Gastroesophageal sphincter (tissue), 4 donors: Measurements from ENCODE around the gene ROR2. TPM values are rescaled to one million over a fixed set of nuclear protein-coding genes. Genes with fewer than 3 reads are reported as not detected.

Experiments
- ATAC-seq: fragments of 150-250 bp; one replicate; pipeline ENCODE4 v1.9.1; 2016; ENCODE audit warnings: mild to moderate bottlenecking, moderate library complexity
- H3K27ac ChIP-seq, 4 donors: fragments of 200-600 bp; sonication (generic) in 3 of 4; 1 replicate in 3 of 4; 2 replicates in 1 of 4; pipeline ENCODE4 v1.5.1; 2016 to 2019
- H3K27me3 ChIP-seq: fragments of 200-600 bp; sonication (generic); one replicate; pipeline ENCODE4 v1.5.1; 2019
- H3K36me3 ChIP-seq, 2 donors: fragments of 200-600 bp; sonication (generic); one replicate each; pipeline ENCODE4 v1.5.1; 2019; ENCODE audit warnings: control low read depth in 1 of 2
- H3K4me1 ChIP-seq, 3 donors: fragments of 200-600 bp; sonication (generic); 1 replicate in 2 of 3; 2 replicates in 1 of 3; pipeline ENCODE4 v1.5.1; 2016 to 2019; ENCODE audit warnings: control low read depth in 2 of 3
- H3K4me3 ChIP-seq, 2 donors: fragments of 200-600 bp; sonication (generic); one replicate each; pipeline ENCODE4 v1.5.1; 2019; ENCODE audit warnings: mild to moderate bottlenecking in 1 of 2, moderate library complexity in 1 of 2
- H3K9me3 ChIP-seq, 3 donors: fragments of 200-600 bp; sonication (generic); one replicate each; pipeline ENCODE4 v1.5.1; 2017 to 2019; ENCODE audit warnings: control low read depth in 2 of 3
- EP300 ChIP-seq: sonication (generic); formaldehyde crosslinking; IDR thresholded peaks from one replicate; pipeline ENCODE4 v1.6.1; 2017; ENCODE audit warnings: antibody characterized with exemption, mild to moderate bottlenecking
- POLR2A ChIP-seq, 2 donors: fragments of 450-650 bp; IDR thresholded peaks; one replicate each; pipeline ENCODE4 v1.6.1; 2017; ENCODE audit warnings: antibody characterized with exemption in 2 of 2, mild to moderate bottlenecking in 2 of 2, moderate library complexity in 1 of 2
- POLR2AphosphoS5 ChIP-seq: sonication (generic); formaldehyde crosslinking; IDR thresholded peaks from one replicate; pipeline ENCODE4 v1.6.1; 2017; ENCODE audit warnings: antibody characterized with exemption
- WGBS, 2 donors: methylation state at CpG; one replicate each; pipeline ENCODE4 v1.1.5; 2018; ENCODE audit warnings: low coverage in 1 of 2; 5-methylcytosine and 5-hydroxymethylcytosine counted together
- total RNA-seq, 4 donors: library from RNA; depleted of rRNA; stranded (reverse); fragments of >200 nt; gene quantifications; one replicate each; pipeline ENCODE4 v1.1.0, GENCODE V29; 2016
- TF ChIP-seq, protein P1 (sequence below), 4 experiments: fragments of 200-600 bp in 2 of 4; fragments of 450-650 bp in 2 of 4; sonication (generic) in 1 of 4; IDR thresholded peaks; one replicate each; pipeline ENCODE4 v1.5.1; 2017 to 2019; ENCODE audit warnings: antibody characterized with exemption in 4 of 4, mild to moderate bottlenecking in 2 of 4, moderate library complexity in 2 of 4

Gene ROR2
- total RNA-seq, 4 donors from 2014 or later: 40.8 to 69.1 (median 63.2) TPM

DNA sequence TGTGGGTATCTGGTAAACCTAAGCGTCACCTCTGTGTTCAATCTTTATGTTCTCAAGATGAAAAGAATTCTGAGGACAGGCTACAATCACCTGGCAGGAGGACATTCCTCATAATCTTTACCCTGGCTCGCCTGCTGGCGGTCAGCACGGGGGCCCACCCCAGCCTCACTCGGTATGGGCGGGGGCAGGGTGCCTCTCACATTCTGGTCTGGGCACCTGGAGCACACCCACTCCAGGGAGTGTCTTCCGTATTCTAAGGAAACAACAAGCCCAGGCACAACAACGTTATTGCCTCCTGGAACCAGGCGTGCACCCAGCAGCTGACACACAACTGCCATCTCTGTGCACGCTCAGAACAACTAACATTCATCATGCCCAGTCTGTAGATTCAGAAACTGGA lies 179.8 kb downstream of the ROR2 start:
- H3K27me3 ChIP-seq: no peaks in the 10 kb centered on the region
- 83% methylated on average over 2 of the region's 10 CpGs; no CpG with 5 or more reads in 1 of the 2 donors for WGBS, 2 donors
- no peak for ATAC-seq
- H3K36me3 ChIP-seq: no peaks in the 10 kb centered on the region
- peak overlapping the region in 3 of 4 donors; percentile 68 to 75 (median 74) for H3K27ac ChIP-seq
- H3K4me3 ChIP-seq: no peak overlapping the region
- TF ChIP-seq POLR2AphosphoS5 (no peak), EP300 (no peak), POLR2A (IDR thresholded peaks at IDR 0.05) (no peak)
- TF ChIP-seq, protein P1, sequence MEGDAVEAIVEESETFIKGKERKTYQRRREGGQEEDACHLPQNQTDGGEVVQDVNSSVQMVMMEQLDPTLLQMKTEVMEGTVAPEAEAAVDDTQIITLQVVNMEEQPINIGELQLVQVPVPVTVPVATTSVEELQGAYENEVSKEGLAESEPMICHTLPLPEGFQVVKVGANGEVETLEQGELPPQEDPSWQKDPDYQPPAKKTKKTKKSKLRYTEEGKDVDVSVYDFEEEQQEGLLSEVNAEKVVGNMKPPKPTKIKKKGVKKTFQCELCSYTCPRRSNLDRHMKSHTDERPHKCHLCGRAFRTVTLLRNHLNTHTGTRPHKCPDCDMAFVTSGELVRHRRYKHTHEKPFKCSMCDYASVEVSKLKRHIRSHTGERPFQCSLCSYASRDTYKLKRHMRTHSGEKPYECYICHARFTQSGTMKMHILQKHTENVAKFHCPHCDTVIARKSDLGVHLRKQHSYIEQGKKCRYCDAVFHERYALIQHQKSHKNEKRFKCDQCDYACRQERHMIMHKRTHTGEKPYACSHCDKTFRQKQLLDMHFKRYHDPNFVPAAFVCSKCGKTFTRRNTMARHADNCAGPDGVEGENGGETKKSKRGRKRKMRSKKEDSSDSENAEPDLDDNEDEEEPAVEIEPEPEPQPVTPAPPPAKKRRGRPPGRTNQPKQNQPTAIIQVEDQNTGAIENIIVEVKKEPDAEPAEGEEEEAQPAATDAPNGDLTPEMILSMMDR (IDR thresholded peaks at IDR 0.05): no peak
- H3K4me1 ChIP-seq: peaks cover 0 to 74% (median 15%) of the 10 kb centered on the region in 3 donors
- no peaks in the 10 kb centered on the region for H3K9me3 ChIP-seq

DNA sequence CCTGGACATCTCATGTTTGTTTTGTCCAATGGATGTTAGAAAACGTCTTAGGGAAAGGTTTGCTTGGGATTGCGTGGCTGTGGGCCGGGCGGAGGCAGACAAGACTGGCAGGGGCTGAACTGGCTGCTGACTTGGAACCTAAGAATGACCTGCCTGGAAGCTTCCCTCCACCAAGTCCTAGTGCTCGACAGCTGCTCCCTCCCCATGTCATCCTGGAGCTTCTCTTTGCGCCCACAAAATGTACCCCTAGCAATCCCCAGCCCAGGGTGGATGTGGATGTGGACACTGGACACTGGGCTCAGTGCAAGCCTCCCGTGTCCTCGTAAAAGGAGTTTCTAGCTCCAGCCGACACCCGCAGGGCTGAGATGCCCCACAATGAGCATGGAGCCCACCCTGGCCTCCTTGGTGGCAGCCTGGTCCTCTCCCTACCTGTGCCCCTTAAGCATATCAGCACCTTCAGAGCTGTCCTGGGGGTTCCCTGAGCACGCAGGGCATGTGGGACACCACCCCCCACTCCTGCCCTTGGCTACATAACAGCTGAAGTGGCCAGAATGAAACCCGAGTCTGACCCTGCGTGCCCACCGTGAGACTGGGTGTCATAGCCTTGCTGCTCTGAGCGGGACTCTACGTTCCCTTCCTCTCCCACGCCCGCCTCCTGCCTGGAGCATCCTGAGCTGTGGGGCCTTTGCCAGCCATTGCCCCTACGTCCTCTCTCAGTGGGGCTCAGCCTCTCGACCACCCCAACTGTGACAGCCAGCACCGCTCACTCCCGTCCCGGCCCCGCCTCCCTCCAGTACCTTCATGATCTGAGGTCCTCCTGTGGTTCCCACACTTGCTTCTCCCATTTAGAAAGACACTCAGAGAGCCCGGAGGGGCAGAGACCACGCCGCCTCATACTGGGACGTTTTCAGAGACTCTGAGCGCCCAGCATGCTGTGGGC lies 180.8 kb downstream of the ROR2 start:
- no peaks in the 10 kb centered on the region for H3K27me3 ChIP-seq
- peaks cover 0 to 66% (median 15%) of the 10 kb centered on the region in 3 donors for H3K4me1 ChIP-seq
- H3K36me3 ChIP-seq: no peaks in the 10 kb centered on the region
- WGBS, 2 donors: 92% methylated on average over 14 of the region's 29 CpGs; no CpG with 5 or more reads in 1 of the 2 donors
- ATAC-seq: no peak
- H3K4me3 ChIP-seq: no peak overlapping the region
- H3K9me3 ChIP-seq: no peaks in the 10 kb centered on the region
- TF ChIP-seq POLR2AphosphoS5 (no peak), POLR2A (IDR thresholded peaks at IDR 0.05) (no peak), EP300 (no peak)
- TF ChIP-seq, protein P1 (IDR thresholded peaks at IDR 0.05): no peak
- no peak overlapping the region for H3K27ac ChIP-seq

GRCh38 chr9:91768507-91768906 lies 181.5 kb downstream of the ROR2 start:
- no peak overlapping the region for H3K4me3 ChIP-seq
- H3K27me3 ChIP-seq: no peaks in the 10 kb centered on the region
- no peaks in the 10 kb centered on the region for H3K36me3 ChIP-seq
- no peaks in the 10 kb centered on the region for H3K9me3 ChIP-seq
- ATAC-seq: no peak
- 84% methylated on average over 9 of the region's 15 CpGs; no CpG with 5 or more reads in 1 of the 2 donors for WGBS, 2 donors
- TF ChIP-seq POLR2AphosphoS5 (no peak), EP300 (no peak), POLR2A (IDR thresholded peaks at IDR 0.05) (no peak)
- TF ChIP-seq, protein P1 (IDR thresholded peaks at IDR 0.05): no peak
- peaks cover 0 to 59% (median 15%) of the 10 kb centered on the region in 3 donors for H3K4me1 ChIP-seq
- H3K27ac ChIP-seq: no peak overlapping the region

GRCh38 chr9:91766315-91767069 lies 183.5 kb downstream of the ROR2 start:
- Histone ChIP-seq H3K4me3 (no peak overlapping the region), H3K27me3 (no peaks in the 10 kb centered on the region), H3K27ac (peak overlapping the region in 1 of 4 donors; percentile 8), H3K9me3 (peaks cover 0 to 5% (median 0%) of the 10 kb centered on the region in 3 donors), H3K36me3 (no peaks in the 10 kb centered on the region), H3K4me1 (peaks cover 0 to 39% (median 12%) of the 10 kb centered on the region in 3 donors)
- ATAC-seq: no peak
- 45 to 57% methylated on average over 5 to 8 of the region's 8 CpGs for WGBS, 2 donors
- TF ChIP-seq POLR2AphosphoS5: no peak
- TF ChIP-seq POLR2A (IDR thresholded peaks at IDR 0.05): no peak
- TF ChIP-seq, protein P1 (IDR thresholded peaks at IDR 0.05): no peak
- no peak for TF ChIP-seq EP300
